NCI-H1105 (cell line): ENCODE measurements around the gene KRTAP4-16.
"Not testable (repeated sequence)": the region's sequence is repeated elsewhere in the genome, so short reads cannot be mapped to it uniquely, and the experiment has no call there.

ENCODE experiments used
- DNase-seq: peaks from one replicate; lab custom pipeline; 2025; lab: John Stamatoyannopoulos, UW

The KRTAP4-16 gene

GRCh38 chr17:41073676-41074075 lies 28.3 kb downstream of the KRTAP4-16 start:
- DNase-seq = no peak

GRCh38 chr17:41071606-41072360 lies 30.2 kb downstream of the KRTAP4-16 start:
- DNase-seq = no peak

GRCh38 chr17:41069031-41069430 lies 33.0 kb downstream of the KRTAP4-16 start:
- no peak for DNase-seq

GRCh38 chr17:41067281-41067680 lies 34.7 kb downstream of the KRTAP4-16 start:
- no peak for DNase-seq

- DNase-seq = no peak
Observed at GRCh38 chr17:41065829-41066624, 36.0 kb downstream of the KRTAP4-16 start, which contains the start of gene KRTAP2-4. Gene KRTAP2-4, minus strand, starts transcription at chr17:41065879. Its CDS starts 34 bp downstream, at chr17:41065845.

GRCh38 chr17:41065016-41065689 lies 36.9 kb downstream of the KRTAP4-16 start:
- not testable (repeated sequence) for DNase-seq

- no peak for DNase-seq
Observed at GRCh38 chr17:41064301-41064700, 37.7 kb downstream of the KRTAP4-16 start.

GRCh38 chr17:41063449-41063848 lies 38.6 kb downstream of the KRTAP4-16 start:
- DNase-seq = no peak

GRCh38 chr17:41061964-41062363 lies 40.0 kb downstream of the KRTAP4-16 start:
- no peak for DNase-seq

GRCh38 chr17:41060052-41060604 lies 41.9 kb downstream of the KRTAP4-16 start, which contains the start of gene KRTAP2-3:
Gene KRTAP2-3, minus strand, starts transcription at chr17:41060114. Its CDS starts 64 bp downstream, at chr17:41060050.
- DNase-seq = no peak

- not testable (repeated sequence) for DNase-seq
Observed at GRCh38 chr17:41059276-41060051, 42.5 kb downstream of the KRTAP4-16 start.

GRCh38 chr17:41058741-41059140 lies 43.3 kb downstream of the KRTAP4-16 start:
- no peak for DNase-seq

GRCh38 chr17:41057547-41057946 lies 44.5 kb downstream of the KRTAP4-16 start:
- DNase-seq = no peak

GRCh38 chr17:41055130-41055529 lies 46.9 kb downstream of the KRTAP4-16 start, which contains the start of gene KRTAP2-2:
Gene KRTAP2-2, minus strand, starts transcription at chr17:41055230. Its CDS starts 19 bp downstream, at chr17:41055211.
- DNase-seq = not testable (repeated sequence)

- DNase-seq = not testable (repeated sequence)
Observed at GRCh38 chr17:41054556-41054955, 47.5 kb downstream of the KRTAP4-16 start.

GRCh38 chr17:41054025-41054424 lies 48.0 kb downstream of the KRTAP4-16 start:
- DNase-seq = no peak

- no peak for DNase-seq
Observed at GRCh38 chr17:41052566-41052965, 49.4 kb downstream of the KRTAP4-16 start.
